AG04449 (cell line): ENCODE data around the gene SERPINA1.

ENCODE experiments used
- CTCF ChIA-PET: fragments of 350-600 bp; formaldehyde crosslinking; extraction: SDS; loops from one replicate; lab custom pipeline; 2021; ENCODE audit warnings: antibody characterized with exemption; lab: Yijun Ruan, JAX
- POLR2A ChIA-PET: fragments of 400-600, 350-600 bp; formaldehyde crosslinking; extraction: SDS; loops from one replicate; lab custom pipeline; 2020; ENCODE audit warnings: antibody characterized with exemption, inconsistent platforms; lab: Yijun Ruan, JAX
- DNase-seq: peaks from one replicate; pipeline ENCODE4 v3.0.0-alpha.2; 2010; ENCODE audit warnings: low read depth, low spot score
- H3K4me3 ChIP-seq: 2 replicates; pipeline ENCODE4 v1.5.1; 2011; ENCODE audit warnings: low read depth, mild to moderate bottlenecking, control low read depth, low read length
- TF ChIP-seq, protein P1 (sequence below): IDR thresholded peaks from one replicate; pipeline ENCODE4 v1.5.1; 2011; ENCODE audit warnings: mild to moderate bottlenecking, moderate library complexity, low read length, control low read depth, inconsistent platforms; ENCODE audit not compliant: insufficient read depth; ENCODE audit errors: missing control alignments

The SERPINA1 gene

DNA sequence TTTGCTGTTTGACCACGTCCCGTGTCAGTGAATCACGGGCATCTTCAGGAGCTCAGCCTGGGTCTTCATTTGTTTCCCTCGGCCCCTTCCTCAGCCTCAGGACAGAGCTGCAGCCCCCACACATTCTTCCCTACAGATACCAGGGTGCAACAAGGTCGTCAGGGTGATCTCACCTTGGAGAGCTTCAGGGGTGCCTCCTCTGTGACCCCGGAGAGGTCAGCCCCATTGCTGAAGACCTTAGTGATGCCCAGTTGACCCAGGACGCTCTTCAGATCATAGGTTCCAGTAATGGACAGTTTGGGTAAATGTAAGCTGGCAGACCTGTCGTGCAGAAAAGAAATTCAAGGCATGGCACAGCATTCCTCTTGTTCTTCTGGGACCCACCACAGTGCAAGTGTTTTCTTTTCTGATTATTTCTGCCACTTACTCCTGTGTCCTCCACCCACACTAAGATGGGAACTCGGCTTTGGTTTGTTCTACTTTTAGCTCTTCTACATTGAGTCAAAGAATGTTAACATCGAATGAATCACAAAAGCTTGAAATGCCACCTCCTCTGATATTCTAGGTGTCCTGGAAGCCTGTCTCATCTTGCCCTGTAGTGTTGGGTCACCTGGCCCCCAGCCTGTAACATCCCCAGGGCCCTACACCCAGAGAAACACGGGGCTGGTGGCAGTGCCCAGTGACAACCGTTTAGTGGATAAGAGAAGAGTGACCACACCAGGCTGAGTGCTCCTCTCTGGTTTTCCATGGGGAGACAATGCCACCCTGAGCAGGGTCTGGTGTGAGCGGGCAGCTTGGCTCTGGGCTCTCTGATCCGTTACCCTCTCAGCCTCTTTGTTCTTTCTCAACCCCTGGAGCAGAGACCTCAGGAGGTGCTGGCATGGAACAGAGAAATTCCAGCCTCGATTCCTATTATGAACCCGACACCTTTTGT is 8.8 kb downstream of the SERPINA1 start:
- TF ChIP-seq, protein P1, sequence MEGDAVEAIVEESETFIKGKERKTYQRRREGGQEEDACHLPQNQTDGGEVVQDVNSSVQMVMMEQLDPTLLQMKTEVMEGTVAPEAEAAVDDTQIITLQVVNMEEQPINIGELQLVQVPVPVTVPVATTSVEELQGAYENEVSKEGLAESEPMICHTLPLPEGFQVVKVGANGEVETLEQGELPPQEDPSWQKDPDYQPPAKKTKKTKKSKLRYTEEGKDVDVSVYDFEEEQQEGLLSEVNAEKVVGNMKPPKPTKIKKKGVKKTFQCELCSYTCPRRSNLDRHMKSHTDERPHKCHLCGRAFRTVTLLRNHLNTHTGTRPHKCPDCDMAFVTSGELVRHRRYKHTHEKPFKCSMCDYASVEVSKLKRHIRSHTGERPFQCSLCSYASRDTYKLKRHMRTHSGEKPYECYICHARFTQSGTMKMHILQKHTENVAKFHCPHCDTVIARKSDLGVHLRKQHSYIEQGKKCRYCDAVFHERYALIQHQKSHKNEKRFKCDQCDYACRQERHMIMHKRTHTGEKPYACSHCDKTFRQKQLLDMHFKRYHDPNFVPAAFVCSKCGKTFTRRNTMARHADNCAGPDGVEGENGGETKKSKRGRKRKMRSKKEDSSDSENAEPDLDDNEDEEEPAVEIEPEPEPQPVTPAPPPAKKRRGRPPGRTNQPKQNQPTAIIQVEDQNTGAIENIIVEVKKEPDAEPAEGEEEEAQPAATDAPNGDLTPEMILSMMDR = no peak
- DNase-seq = no peak
- ChIA-PET CTCF (no interaction called here), POLR2A (no interaction called here)
- no peak overlapping the region for H3K4me3 ChIP-seq

DNA sequence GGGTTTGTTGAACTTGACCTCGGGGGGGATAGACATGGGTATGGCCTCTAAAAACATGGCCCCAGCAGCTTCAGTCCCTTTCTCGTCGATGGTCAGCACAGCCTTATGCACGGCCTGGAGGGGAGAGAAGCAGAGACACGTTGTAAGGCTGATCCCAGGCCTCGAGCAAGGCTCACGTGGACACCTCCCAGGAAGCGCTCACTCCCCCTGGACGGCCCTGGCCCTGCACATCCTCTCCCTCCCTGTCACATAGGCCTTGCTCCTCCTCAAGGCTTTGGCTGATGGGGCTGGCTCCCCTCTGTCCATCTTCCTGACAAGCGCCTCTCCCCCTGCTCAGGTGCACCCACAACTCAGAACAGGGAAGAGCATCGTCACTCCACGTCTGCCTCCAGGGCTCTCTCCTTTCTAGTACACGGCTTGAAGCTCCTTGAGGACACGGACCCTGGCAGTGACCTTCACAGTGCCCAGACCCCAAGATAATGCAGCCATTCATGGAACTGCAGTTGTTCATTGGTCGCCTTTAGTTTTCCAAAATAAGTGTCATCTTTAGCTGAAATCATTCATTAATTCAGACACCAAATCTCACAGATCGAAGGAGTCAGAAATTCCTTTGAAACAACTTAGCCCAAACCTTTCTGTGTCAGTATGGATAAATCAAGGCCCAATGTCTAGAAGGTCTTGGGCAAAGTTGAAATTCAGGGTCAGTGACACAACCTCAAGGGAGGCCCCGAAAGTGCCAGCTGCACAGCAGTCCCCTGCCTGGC is 9.7 kb downstream of the SERPINA1 start:
- TF ChIP-seq, protein P1 = no peak
- no peak overlapping the region for H3K4me3 ChIP-seq
- POLR2A ChIA-PET = no interaction called here
- DNase-seq = no peak
- CTCF ChIA-PET = no interaction called here

DNA sequence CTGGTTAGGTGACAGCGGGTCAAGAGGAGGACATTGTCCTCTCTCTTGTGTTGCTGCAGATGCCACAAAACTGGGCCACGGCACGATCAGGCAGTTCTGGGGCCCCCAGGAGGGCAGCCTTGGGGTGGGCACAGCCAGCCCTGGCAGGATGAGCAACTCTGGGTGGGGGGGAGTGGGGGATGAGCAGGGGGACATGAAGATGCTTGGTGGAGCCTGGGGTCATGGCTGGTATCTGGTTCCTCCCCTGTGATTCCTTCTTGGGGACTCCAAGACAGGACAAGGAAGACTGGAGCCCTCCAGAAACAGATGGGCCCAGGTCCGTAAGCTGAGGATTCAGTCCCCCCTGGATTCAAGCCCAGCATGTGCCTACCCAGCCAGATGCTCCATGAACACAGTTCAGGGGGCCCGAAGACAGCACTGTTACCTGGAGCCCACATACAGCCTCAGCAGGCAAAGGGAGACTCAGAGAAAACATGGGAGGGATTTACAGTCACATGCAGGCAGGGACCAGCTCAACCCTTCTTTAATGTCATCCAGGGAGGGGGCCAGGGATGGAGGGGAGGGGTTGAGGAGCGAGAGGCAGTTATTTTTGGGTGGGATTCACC is 10.4 kb downstream of the SERPINA1 start:
- DNase-seq = no peak
- TF ChIP-seq, protein P1 = no peak
- CTCF ChIA-PET = no interaction called here
- POLR2A ChIA-PET = no interaction called here
- H3K4me3 ChIP-seq = no peak overlapping the region

DNA sequence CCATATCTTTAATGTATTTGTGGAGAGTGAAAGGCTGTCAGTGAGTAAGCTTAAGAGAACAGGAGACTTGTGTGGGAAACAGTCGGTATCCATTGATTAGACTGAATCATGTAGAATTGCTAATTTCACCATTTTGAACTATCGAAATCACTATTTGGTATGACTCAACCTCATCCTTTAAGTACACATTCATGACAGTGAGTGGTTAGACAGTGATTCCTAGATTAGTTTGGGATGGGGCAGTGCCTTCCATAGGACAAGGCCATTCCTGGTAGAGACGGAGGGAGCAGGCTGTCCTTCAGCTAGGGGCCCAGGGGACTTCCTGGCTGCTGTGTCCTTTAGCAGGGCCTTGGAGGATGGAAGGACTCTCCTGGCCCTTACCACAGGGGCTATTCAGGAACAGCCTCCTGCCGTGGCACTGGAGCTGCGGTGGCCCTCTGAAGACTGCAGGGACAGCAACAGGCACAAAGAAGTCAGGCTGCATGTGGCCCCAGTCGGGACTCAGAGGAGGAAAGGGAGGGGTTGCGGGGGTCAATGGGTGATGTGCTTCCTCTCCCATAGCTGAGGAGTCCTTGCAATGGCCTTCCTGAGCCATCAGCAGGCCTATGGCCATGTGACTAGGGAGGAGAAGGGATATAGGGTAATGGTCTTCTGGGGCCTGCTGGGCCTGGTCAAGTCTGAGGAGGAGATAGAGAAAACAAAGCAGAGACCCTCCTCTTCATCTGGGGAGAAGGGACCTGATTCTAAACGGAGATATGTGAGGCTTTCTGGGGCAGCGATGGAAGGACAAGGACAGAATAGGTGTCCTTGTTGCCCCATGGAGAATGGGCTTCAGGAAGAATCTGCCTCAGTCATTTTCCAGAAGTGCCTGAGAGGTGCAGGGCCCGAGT is 11.2 kb downstream of the SERPINA1 start:
- ChIA-PET CTCF (interaction anchor here (0.9 kb wide), 1 partner anchor 19 kb away, joined by 3 read pairs; no protein-coding TSS in a partner anchor), POLR2A (no interaction called here)
- no peak overlapping the region for H3K4me3 ChIP-seq
- TF ChIP-seq, protein P1 = no peak
- DNase-seq = no peak

DNA sequence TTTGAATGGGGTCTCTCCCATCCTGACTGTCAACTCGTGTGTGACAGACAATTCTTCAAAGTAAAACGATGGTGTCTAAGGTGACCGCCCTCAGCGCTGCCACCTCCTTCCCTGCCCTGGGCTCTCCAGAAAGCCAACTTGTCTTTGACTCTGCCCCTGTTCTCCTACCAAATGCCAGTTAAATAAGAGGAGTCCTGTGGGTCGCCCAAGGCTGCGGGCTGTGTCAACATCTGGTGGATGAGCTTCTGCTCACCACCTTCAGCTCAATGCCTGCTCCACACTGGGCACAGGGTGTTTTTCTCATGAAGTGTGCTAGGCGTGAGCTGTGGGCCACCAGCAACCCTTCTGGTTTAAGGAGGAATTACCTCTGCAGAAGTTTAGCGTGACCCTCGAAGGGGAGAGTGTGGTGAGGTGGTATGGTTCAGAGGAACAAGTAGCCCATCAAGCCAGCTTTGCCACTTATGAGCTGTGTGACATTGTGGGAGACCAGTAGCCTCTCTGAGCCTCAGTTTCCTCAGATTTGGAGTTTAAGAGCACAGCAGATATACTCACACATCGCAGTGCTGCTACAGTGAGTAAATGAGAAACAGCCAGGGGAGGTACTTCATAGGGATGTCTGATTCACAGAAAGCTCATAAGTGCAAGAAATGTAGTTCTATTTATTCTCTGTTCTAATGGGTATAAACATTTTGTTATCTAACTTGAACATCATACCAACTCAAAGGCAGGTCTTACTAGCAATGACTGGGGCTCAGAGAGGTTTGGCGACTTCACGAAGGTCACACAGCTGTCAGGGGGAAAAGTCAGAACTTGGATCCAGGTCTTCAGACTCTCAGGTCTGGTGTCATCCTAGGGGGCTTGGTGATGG is 12.1 kb downstream of the SERPINA1 start:
- ChIA-PET POLR2A (no interaction called here), CTCF (interaction anchor here (0.9 to 1.3 kb wide), 2 partner anchors 16 to 18 kb away, joined by 3 read pairs; no protein-coding TSS in a partner anchor)
- H3K4me3 ChIP-seq = no peak overlapping the region
- DNase-seq = no peak
- TF ChIP-seq, protein P1 = no peak
